HG03060 (cell line): ENCODE measurements around the gene AADACL4.
"Not testable (repeated sequence)": the region's sequence is repeated elsewhere in the genome, so short reads cannot be mapped to it uniquely, and the experiment has no call there.

Source experiments
- ATAC-seq: cut with Tn5 transposase; IDR thresholded peaks from one replicate; pipeline ENCODE4 v1.9.1; 2021; ENCODE audit warnings: low read depth, moderate number of reproducible peaks; ENCODE audit not compliant: unreplicated experiment

The AADACL4 gene

DNA sequence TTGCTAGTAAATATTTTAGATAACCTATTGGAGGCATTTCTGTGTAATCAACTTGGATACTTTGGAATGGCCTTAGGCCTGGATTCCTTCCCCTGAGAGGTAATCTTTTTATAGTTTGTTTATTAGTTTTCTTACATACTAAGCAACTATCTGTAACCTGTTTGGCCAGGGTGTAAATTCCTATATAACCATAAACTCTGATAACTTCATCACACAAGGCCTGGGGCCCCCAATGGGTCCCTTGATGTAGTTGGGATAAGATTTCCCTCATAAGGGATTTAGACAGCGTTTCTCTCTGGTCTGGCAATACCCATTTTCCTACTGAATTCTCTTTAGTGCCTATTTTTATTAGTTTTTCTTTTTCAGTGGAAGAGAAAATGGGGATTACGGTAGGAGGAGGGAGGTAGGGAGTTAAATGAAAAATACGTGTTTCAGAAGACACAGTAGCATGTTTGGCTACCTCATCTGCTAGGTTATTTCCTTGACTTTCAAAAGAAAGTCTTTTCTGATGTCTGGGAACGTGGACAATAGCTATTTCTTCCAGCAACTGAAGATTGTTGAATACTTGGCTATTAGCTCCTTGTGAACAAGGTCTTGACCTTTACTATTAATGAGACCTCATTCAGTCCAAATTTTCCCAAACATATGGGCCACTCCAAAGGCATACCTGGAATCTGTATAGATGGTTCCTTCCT, 64.7 kb downstream of the AADACL4 start:
- ATAC-seq = no peak

DNA sequence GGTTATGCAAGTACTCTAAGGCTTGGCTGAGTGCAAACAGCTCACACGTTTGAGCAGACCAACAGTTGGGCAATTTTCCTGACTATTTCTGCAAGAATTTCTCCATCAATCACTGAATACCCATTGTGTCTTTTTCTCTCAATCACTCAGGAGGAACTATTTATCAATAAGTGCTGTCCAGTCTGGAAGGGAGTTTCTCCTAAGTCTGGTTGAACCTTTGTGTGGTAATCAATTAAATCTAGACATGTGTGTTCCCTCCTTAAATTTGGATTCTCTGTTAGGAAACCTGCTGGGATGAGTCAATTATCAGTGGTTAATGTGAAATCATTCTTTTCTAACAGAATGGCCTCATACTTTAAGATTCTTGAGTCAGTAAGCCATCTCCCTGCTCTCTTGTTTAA, 65.2 kb downstream of the AADACL4 start:
- ATAC-seq = no peak

DNA sequence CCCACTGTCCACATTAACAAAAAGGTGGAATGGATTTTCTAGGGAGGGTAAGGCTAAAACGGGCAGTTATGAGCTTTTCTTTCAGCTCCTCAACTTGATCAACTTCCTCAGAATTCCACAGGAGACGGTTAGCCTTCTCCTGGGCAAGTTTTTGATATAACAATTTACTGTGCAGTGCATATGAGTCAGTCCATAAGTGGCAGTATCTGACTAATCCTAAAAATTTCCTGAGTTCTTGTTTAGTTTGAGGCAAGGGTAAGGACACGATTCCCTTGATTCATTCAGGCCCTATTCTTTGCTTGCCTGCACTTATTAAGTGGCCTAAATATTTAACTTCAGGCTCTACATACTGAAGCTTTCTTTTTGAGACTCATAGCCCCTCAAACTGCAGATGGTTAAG, 65.8 kb downstream of the AADACL4 start:
- no peak for ATAC-seq

DNA sequence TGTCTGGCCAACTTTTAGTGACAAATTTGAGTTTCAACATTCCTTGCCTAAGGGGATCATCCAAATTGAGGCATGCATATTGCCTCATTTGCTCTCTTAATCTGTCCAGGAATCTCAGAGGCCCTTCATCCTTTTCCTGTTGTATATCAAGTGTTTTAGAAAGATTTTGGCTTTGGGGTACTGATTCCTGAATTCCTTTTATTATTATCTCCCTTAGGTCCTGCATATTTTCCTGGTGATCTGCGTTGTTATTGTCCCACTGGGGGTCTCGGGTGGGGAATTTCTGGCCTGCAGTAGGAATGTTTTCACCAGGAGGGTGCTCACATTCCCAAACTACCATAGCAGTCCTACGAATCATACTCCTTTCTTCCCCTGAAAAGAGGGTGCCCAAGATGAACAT, 67.7 kb downstream of the AADACL4 start:
- no peak for ATAC-seq

DNA sequence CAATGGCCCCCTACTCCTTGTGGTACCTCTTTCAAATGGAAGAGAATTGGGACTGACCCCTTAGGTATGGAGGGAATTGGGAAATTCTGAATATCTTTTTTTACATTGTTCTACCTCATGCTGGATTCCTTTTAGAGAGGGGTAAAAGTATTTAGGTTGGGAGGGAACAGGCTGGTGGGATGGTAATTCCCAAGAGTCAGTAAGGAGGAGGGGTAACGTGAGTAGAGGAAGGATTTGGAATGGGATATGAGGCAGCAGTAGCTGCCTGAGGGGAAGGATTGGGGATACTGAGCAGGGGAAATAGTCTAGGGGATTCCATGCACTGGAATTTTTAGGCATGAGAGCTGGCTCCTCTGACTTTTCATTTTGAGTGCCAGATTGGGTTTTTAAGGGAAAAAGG, 68.2 kb downstream of the AADACL4 start:
- ATAC-seq = no peak

DNA sequence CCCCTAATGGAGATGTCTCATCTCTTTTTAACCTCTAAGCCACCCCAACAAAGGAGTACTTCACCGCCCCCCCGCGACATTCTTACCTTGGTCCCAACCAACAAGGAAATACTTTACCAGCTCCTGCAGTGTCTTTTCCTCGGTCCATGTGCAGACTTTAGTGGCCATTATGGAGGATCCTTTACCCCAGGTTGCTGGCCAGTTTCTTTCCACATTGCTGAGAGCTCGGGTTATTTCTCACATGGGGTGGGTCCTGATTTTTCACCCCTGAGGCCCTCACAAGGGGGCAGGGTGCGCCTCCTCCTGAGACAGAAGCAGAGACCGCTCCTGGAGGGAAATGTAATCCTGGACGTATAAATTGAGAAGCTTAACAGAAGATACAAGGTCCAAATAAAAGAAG, 69.0 kb downstream of the AADACL4 start:
- no peak for ATAC-seq

DNA sequence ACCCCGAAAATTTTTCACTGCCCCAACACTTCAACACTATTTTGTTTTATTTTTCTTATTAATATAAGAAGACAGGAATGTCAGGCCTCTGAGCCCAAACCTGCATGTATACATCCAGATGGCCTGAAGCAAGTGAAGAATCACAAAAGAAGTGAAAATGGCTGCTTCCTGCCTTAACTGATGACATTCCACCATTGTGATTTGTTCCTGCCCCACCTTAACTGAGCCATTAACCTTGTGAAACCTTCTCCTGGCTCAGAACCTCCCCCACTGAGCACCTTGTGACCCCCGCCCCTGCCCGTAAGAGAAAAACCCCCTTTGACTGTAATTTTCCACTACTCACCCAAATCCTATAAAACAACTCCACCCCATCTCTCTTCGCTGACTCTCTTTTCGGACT, 69.8 kb downstream of the AADACL4 start:
- not testable (repeated sequence) for ATAC-seq

DNA sequence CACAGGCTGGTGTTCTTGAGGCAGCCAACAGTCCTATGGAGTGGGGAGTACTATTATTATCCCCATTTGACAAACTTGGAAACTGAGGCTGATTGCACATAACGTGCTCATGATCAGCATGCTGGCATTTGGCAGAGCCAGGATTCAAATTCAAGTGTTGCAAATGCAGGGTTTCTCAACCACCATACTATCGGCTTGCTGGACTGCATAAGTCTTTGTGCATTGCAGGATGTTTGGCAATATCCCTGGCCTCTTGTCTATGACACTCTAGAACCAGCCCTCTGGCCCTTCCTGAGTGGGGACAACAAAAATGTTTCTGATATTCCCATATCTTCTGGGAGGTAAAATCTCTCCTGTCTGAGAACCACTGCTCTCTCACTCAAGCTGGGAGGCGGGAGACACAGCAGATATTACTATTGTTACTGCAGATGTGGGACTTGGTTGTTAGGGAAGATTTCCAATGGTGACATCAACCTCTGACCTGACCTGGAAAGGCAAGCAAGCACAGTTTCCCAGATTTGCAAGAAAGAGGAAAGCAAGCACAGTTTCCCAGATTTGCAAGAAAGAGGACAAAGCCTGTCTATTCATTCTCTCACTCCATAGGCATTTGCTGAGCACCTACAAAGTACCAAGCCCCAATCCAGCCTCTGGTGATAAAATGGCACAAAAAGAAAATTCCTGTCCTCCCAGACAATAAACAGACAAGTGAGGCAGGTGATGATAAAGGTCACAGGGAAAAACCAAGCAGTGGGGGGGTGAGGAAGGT, 71.0 kb downstream of the AADACL4 start:
- ATAC-seq = no peak

DNA sequence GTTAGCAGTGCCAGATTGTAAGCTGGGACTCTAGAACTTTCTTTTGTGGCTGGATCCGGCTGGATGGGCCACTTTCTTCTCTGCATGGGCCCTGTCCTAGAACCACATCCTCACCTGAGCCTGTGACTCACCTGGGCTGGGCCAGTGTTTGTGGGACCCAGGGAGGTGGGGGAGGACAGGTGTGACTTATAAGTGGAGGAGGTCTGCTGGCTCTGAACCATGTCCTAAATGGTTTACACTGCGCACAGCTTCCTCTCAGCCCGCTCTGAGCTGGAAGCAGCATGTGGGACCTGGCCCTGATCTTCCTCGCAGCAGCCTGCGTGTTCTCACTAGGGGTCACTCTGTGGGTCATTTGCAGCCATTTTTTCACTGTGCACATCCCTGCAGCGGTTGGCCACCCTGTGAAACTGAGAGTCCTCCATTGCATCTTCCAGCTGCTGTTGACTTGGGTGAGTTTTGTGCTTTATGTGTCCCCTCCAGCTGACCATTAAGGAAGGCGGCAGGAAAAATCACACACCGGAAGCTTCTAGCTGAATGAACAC, 72.1 kb downstream of the AADACL4 start, which contains the start of gene AADACL3:
Gene AADACL3, plus strand, starts transcription at position 215 of the 542 bp plus-strand sequence. Its CDS starts 67 bp downstream, at position 282.
- no peak for ATAC-seq
